PFSK-1 (cell line): ENCODE results near the gene MRPL14.

Source experiments
- FOXP2 ChIP-seq: optimal IDR thresholded peaks from 2 replicates; pipeline ENCODE3; 2011; ENCODE audit warnings: borderline replicate concordance, control low read depth, inconsistent platforms; ENCODE audit not compliant: insufficient read depth; ENCODE audit errors: extremely low read length, extremely low read depth
- POLR2AphosphoS5 ChIP-seq: IDR thresholded peaks from 2 replicates; pipeline ENCODE4 v1.6.1; 2012; ENCODE audit warnings: low read depth, mild to moderate bottlenecking, control low read depth, low read length, moderate library complexity
- REST ChIP-seq, 2 experiments: IDR thresholded peaks; 2 replicates each; pipeline versions ENCODE4 v1.6.1 to v1.8.0; 2011 to 2012; ENCODE audit warnings: low read depth in 2 of 2, low read length in 2 of 2, control low read depth in 1 of 2, inconsistent platforms in 1 of 2, mild to moderate bottlenecking in 1 of 2, moderate library complexity in 1 of 2; ENCODE audit not compliant: insufficient read depth in 1 of 2
- SIN3A ChIP-seq: IDR thresholded peaks from 2 replicates; pipeline ENCODE4 v1.6.1; 2012; ENCODE audit warnings: mild to moderate bottlenecking, low read length, moderate library complexity, borderline replicate concordance; ENCODE audit not compliant: insufficient read depth
- TAF1 ChIP-seq: IDR thresholded peaks from 2 replicates; pipeline ENCODE4 v1.6.1; 2012; ENCODE audit warnings: low read length, control low read depth, borderline replicate concordance; ENCODE audit not compliant: insufficient read depth

GRCh38 chr6:44094403-44095242, 32.6 kb downstream of the MRPL14 start:
- TF ChIP-seq POLR2AphosphoS5 (no peak), TAF1 (no peak), FOXP2 (no peak), SIN3A (no peak), REST (IDR thresholded peaks at IDR 0.05; ENCODE audit: insufficient read depth in 1 of 2, low read depth in 2 of 2, low read length in 2 of 2) (no peak)
